GM19397 (cell line): ENCODE data around the gene DEAF1.
"Not testable (repeated sequence)": the region's sequence is repeated elsewhere in the genome, so short reads cannot be mapped to it uniquely, and the experiment has no call there.

Experiments used
- ATAC-seq: cut with Tn5 transposase; IDR thresholded peaks from one replicate; pipeline ENCODE4 v1.9.1; 2021; ENCODE audit warnings: mild to moderate bottlenecking, moderate library complexity; ENCODE audit not compliant: unreplicated experiment

DEAF1 gene

DNA sequence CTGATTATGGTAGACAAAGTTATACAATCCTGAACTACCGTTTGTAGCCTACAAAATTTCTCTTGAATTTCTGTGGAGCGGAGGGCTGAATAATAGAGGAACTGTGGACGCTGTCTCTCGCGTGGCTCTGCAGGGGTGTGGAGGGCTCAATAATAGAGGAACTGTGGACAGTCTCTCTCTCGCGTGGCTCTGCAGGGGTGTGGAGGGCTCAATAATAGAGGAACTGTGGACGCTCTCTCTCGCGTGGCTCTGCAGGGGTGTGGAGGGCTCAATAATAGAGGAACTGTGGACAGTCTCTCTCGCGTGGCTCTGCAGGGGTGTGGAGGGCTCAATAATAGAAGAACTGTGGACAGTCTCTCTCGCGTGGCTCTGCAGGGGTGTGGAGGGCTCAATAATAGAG lies 41.9 kb downstream of the DEAF1 start:
- ATAC-seq, result not testable (repeated sequence)

DNA sequence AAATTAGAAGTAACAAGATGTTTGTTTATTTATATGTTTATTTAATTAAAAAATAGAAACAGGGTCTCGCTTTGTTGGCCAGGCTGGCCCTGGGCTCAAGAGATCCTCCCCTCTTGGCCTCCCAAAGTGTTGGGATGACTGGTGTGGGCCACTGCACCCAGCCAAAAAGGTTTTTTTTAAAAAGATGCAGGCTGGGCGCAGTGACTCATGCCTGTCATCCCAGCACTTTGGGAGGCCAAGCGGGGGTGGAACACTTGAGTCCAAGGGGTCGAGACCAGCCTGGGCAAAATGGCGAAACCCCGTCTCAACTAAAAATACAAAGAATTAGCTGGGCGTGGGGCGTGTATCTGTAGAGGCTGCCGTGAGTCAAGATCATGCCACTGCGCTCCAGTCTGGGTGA lies 44.5 kb downstream of the DEAF1 start:
- no peak for ATAC-seq

DNA sequence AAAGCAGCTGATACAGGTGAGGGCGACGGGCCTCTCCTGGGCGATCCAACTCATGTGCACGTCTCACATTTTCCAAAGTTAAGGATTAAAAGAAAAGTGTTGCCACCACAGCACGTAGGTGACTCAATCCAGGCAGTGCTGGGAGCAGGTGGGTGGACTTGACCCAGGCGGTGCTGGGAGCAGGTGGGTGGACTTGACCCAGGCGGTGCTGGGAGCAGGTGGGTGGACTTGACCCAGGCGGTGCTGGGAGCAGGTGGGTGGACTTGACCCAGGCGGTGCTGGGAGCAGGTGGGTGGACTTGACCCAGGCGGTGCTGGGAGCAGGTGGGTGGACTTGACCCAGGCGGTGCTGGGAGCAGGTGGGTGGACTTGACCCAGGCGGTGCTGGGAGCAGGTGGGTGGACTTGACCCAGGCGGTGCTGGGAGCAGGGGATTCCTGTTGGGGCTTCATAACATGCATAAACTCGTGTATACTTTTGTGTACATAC lies 47.3 kb downstream of the DEAF1 start:
- not testable (repeated sequence) for ATAC-seq

DNA sequence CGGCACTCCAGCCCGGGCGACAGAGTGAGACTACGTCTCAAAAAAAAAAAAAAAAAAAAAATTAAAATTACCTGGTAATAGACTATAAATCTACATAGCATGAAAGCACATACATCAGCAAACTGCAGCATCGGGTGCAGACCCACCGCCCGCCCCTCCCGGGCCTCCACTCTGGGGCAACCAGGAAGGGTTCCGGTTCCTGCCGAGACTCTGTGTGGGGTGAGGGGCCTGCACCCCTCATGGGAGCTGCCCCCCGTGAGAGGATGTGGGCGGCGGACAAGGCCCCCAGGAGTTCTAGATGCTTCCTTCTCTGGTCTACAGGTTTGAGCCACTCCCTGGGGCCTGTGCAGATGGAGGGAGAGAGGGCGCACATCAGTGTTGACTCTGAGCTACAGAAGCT lies 48.8 kb downstream of the DEAF1 start:
- no peak for ATAC-seq

DNA sequence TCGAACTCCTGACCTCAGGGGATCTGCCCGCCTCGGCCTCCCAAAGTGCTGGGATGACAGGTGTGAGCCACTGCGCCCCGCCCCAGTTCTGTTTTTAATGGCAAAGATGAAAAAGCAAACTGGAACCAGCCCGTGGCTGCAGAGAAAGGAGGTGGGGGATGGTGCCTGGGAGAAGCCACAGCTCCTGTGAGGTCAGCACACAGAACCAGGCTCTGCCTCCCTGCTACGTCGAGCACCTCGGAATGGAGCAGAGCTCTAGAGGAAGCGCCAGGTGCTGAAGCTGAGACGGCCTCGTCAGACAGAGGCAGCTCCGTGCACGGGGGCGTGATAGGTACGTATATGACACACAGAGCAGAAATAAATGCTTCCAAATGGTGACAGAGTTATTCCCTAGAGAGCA lies 49.5 kb downstream of the DEAF1 start:
- ATAC-seq, result no peak

DNA sequence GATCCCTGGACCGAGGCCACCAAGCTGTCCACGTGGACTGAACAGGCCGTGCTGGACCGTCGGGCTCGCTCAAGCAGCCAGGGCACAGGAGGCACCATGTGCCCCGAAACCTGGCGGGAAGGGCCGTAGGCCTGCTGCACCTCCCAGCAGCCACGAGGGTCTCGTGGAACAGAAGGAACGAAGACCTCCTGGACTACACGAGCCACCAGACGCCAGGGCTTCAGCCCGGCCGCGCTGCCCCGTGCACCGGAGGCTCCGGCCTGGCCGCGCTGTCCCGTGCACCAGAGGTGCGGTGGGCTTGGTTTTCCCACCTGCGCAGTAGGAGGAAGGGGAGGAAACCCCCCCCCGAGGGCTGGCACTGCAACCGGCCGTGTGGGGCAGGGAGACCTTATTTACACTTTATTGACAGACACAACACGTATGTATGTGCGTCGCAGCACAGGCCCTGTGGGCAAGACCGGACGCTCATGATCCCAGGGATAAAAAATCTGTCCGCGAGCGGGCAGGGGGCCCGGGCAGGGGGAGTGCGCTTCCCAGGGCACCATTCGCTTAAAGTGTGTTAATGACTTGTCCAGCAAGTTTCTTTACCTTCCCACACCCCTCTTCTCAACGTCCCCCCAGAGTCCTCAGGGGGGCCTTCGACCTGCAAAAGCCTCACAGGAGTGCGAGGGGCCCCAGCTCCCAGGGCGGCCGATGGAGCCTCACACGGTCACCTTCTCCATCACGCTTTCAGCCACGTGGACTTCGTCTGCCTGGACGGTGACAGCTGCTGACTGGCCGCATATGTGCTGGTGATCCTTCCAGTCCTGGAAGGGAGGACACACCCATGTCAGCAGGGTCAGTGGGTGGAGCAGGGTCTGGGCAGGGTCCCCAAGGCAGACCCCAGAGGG lies 50.9 kb downstream of the DEAF1 start:
- no peak for ATAC-seq

DNA sequence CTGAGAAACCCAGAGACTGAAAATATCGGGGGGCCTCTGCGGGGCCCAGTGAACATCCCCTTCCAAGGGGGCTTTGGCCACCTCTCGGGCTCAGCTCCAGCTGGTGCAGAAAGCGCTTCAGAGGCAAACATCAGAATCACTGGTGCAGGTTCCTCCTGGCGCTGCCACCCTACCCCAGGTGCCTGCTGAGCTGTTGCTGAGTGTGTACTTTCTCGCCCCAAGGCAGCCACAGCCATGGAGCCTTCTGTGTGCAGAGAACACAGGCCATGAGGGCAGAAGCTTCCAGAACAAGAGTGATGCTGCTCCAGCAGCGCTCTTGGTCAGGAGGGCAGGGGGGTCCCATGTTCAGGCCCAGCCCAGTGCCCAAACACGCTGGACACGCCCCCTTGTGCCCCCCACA lies 51.7 kb downstream of the DEAF1 start:
- no peak for ATAC-seq

DNA sequence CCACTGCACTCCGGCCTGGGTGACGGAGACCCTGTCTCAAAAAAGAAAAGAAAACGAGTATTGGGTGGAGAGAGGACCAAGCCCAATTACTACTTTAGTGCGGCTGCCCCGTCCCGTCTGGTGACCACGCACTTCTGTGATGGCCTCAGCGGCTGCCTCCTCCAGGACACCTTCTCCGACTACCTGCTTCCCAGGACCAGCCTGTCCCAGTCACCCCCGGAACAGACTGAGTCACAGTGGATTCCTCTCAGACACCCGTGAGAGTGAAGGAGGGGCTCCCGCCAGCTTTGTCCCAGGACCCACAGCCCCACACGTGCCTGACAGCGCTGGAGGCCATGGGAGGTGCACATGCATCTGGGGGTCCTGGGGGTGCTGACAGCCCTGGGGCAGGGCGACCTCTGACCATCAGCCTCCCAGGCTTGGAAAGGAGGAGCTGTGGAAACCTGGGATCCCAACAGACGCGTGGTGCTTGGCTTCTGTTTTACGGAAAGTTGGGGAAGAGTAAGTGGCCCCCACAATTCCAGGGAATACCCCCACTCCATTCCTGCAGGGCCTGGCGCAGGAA lies 53.1 kb downstream of the DEAF1 start:
- ATAC-seq, result no peak

DNA sequence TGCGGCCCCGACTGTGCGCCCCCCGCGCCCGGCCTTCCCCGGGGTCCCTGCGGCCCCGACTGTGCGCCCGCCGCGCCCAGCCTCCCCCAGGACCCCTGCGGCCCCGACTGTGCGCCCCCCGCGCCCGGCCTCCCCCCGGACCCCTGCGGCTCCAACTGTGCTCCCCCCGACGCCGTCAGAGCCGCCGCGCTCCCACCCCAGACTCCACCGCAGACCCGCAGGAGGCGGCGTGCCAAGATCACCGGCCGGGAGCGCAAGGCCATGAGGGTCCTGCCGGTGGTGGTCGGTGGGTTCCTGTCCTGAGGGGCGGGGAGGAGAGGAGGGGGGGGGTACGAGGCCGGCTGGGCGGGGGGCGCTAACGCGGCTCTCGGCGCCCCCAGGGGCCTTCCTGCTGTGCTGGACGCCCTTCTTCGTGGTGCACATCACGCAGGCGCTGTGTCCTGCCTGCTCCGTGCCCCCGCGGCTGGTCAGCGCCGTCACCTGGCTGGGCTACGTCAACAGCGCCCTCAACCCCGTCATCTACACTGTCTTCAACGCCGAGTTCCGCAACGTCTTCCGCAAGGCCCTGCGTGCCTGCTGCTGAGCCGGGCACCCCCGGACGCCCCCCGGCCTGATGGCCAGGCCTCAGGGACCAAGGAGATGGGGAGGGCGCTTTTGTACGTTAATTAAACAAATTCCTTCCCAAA lies 54.9 kb downstream of the DEAF1 start:
- no peak for ATAC-seq

DNA sequence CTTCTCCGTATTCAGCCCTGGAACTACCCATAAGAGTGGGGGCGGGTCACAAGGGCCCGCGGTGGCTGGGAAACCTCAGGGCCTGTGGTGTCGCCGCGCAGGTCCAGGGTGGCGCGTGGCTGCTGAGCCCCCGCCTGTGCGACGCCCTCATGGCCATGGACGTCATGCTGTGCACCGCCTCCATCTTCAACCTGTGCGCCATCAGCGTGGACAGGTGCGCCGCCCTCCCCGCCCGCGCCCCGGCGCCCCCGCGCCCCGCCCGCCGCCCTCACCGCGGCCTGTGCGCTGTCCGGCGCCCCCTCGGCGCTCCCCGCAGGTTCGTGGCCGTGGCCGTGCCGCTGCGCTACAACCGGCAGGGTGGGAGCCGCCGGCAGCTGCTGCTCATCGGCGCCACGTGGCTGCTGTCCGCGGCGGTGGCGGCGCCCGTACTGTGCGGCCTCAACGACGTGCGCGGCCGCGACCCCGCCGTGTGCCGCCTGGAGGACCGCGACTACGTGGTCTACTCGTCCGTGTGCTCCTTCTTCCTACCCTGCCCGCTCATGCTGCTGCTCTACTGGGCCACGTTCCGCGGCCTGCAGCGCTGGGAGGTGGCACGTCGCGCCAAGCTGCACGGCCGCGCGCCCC lies 55.6 kb downstream of the DEAF1 start:
- ATAC-seq, result no peak

DNA sequence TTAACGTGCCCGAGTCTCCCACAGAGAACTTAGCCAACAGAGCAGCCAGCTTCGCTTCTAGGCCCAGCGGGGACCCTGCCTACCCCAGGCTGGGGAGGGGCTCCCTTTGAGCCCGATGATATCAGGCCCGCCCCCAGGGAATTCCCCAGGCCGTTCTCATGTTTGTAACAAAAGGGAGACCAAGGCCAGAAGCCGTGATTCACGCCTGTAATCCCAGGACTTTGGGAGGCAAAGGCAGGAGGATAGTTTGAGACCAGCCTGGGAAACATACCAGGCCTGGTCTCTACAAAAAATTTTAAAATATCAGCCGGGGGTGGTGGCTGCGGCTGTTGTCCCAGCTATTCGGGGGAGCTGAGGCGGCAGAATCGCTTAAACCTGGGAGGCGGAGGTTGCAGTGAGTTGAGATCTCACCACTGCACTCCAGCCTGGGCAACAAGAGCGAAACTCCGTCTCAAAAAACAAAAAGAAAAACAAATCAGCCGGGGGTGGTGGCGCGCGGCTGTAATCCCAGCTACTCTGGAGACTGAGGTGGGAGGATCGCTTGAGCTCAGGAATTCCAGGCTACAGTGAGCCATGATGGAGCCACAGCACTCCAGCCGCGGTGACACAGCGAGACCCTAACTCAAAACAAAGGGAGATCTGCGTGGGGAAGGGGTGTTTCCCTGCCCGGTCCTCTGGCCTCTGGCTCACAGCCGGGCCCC lies 56.2 kb downstream of the DEAF1 start:
- ATAC-seq, result no peak

DNA sequence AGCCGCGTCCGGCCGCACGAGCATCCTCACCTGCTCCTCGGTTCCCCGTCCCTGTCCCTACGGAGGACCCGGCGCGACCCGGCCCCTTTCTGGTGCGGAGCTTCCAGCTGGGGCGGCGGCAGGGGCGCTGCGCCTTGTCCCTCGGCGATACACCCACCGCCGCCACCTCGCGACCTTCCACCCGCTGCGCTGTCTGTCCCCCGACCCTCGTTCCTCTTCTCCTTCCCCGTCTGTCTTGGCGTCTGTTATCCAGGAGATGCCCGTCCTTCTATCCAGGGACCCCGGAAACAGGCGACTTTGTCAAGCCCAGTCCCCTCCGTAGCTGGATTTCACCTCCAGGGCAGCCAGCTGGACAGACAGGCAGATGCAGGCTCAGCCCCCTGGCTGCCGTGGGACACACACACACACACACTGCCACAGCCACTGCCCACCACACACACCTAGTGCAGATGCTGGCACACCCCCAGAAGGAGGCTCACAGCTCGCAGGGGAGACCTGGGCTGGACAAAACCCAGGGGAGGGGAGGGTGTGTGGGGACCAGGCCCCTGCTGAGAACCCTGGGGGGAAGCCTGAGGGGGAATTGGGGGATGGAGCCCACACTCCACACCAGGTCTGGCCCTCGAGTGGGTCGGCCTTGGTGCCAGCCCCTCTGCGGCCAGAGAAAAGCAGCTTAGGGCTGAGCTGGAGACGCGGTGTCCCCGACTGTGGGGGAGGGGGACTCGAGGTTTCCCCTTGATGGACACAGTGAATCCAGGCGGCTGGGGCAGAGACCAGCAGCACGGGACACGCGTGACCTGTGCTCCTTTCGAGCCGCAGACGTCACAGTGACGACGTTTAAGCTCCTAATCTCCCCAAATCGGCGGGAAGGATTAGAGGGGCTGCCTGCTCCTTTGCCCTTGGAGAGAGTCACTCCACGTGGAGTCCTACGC lies 57.2 kb downstream of the DEAF1 start:
- ATAC-seq, result no peak

DNA sequence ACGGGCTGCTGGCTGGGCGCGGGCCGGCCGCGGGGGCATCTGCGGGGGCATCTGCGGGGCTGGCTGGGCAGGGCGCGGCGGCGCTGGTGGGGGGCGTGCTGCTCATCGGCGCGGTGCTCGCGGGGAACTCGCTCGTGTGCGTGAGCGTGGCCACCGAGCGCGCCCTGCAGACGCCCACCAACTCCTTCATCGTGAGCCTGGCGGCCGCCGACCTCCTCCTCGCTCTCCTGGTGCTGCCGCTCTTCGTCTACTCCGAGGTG lies 57.8 kb downstream of the DEAF1 start:
- no peak for ATAC-seq

DNA sequence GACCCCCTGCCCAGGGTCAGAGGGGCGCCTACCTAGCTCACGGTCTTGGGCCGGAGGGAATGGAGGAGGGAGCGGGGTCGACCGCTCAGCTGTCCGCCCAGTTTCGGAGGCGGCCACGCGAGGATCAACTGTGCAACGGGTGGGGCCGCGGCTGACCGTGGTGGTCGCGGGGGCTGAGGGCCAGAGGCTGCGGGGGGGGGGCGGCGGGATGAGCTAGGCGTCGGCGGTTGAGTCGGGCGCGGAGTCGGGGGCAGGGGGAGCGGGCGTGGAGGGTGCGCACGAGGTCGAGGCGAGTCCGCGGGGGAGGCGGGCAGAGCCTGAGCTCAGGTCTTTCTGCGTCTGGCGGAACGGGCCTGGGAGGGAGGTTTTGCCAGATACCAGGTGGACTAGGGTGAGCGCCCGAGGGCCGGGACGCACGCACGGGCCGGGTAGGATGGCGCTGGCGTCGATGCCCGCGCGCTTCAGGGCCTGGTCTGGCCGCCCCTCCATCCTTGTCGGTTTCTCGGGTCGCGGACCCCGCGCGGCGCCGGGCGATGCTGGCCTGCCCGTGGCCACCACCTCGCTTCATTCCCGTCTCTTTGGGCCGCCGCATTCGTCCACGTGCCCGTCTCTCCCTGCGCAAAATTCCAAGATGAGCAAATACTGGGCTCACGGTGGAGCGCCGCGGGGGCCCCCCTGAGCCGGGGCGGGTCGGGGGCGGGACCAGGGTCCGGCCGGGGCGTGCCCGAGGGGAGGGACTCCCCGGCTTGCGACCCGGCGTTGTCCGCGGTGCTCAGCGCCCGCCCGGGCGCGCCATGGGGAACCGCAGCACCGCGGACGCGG lies 58.3 kb downstream of the DEAF1 start, which contains the start of gene DRD4:
DRD4 (plus strand) TSS at position 759 of the 822 bp plus-strand sequence; CDS start at position 795, 36 bp downstream.
- ATAC-seq, result no peak

DNA sequence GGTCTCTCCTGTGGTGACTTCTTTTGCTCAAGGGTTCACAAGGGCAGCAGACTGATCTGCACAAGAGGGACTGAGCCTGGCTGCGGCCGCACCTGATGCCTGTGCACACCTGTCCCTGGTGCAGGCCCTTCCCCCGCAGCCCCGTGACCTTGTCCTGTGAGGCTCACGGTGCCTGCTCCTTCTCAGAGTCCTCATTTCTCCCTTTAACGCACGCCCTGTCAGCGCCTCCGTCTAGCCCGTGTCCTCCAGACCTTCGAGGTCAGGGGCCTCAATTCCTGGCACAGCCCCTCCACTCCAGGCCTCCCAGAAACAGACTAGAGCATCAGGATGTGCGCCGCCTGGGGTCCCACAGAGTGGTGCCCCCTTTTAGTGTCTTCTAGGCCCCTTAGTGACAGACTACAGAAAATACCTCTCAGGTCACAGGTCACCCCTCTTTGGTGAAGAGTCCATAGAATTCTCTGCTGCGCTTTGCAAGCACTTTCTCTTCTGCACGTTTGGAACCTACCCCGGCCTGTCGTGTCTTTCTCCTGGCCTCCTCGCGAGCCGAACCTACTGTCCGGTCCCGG lies 59.0 kb downstream of the DEAF1 start:
- no peak for ATAC-seq

DNA sequence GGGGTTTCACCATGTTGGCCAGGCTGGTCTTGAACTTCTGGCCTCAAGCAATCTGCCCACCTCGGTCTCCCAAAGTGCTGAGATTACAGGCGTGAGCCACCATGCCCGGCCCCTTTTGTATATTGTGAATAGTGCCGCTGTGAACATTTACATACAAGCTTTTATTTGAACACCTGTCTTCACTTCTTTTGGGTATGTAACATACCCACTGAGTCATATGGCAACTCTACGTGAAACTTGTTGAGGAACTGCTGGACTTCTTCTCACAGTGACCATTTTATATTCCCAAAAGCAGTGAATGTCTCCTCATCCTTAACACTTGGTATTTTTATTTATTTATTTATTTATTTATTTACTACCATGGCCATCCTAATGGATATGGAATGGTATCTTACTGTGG lies 64.2 kb downstream of the DEAF1 start:
- ATAC-seq, result no peak

DNA sequence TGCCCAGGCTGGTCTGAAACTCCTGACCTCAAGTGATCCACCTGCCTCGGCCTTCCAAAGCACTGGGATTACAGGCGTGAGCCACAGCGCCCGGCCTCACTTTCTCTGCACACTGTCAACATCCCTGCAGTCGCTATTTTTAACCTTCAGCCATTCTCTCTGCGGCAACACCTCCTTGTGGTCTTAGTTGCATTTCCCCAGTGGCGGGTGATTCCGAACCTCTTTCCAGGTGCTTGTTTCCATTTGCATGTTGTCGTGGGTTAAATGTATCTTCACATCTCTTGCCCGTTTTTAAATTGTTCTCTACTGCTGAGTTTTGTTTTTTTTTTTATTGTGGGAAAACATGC lies 65.8 kb downstream of the DEAF1 start:
- ATAC-seq, result no peak

DNA sequence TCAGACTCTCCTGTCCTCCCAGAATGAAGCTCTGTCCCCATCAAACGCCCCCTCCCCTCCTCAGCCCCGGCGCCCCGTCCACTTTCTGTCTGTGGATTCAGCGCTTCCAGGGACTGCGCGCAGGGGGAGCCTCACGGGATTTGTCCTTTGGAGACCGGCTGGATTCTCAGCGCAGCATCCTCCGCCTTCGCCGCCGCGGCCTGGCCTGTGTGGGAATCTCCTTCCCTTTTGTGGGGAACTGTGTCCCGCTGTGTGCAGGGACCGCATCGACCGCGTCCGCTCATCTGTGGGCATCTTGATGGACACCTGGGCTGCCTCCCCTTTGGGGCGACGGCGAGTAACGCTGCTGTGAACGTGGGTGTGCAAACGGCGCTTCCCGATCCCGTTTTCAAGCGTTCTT lies 67.0 kb downstream of the DEAF1 start:
- no peak for ATAC-seq

DNA sequence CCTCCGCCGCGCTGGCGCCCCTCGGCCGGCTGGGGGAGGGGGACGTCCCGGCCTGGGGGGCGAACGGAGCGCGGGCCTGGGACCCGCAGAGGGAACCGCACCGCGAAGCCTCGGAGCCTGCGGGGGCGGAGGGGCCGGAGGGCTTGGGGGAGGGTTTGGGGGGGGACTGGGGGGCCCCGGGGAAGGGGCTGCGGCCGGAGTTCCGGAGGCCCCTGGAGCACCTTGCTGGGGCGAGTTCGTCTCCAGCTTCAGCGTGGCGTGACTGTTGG lies 67.8 kb downstream of the DEAF1 start:
- no peak for ATAC-seq
